Measurements from ENCODE around the gene CDK17.

CDK17 gene

GRCh38 chr12:96236221-96236822 lies 163.9 kb downstream of the CDK17 start:
- H3K4me3 Mint-ChIP-seq, result peak overlapping the region; percentile 54
- peaks cover 58% of the 10 kb centered on the region for H3K4me1 Mint-ChIP-seq (ENCODE audit: low read depth)
- H3K27me3 Mint-ChIP-seq, result no peaks in the 10 kb centered on the region
- H3K9me3 Mint-ChIP-seq (ENCODE audit: low read depth), result no peaks in the 10 kb centered on the region
- peaks cover 13% of the 10 kb centered on the region for H3K36me3 Mint-ChIP-seq
- H3K27ac Mint-ChIP-seq, result peak overlapping the region; percentile 6

GRCh38 chr12:96235484-96235826 lies 164.8 kb downstream of the CDK17 start:
- peaks cover 13% of the 10 kb centered on the region for H3K36me3 Mint-ChIP-seq
- H3K4me1 Mint-ChIP-seq (ENCODE audit: low read depth), result peaks cover 51% of the 10 kb centered on the region
- no peaks in the 10 kb centered on the region for H3K9me3 Mint-ChIP-seq (ENCODE audit: low read depth)
- no peaks in the 10 kb centered on the region for H3K27me3 Mint-ChIP-seq
- no peak overlapping the region for H3K4me3 Mint-ChIP-seq
- peak overlapping the region; percentile 42 for H3K27ac Mint-ChIP-seq

- Mint-ChIP-seq H3K36me3 (peaks cover 13% of the 10 kb centered on the region), H3K4me3 (no peak overlapping the region), H3K27me3 (no peaks in the 10 kb centered on the region), H3K4me1 (ENCODE audit: low read depth) (peaks cover 46% of the 10 kb centered on the region), H3K27ac (peak overlapping the region; percentile 42), H3K9me3 (ENCODE audit: low read depth) (no peaks in the 10 kb centered on the region)
These were observed 165.4 kb downstream of the CDK17 start for GRCh38 chr12:96234591-96235483.

- peaks cover 10% of the 10 kb centered on the region for H3K36me3 Mint-ChIP-seq
- H3K27ac Mint-ChIP-seq, result no peak overlapping the region
- no peaks in the 10 kb centered on the region for H3K9me3 Mint-ChIP-seq (ENCODE audit: low read depth)
- peaks cover 45% of the 10 kb centered on the region for H3K4me1 Mint-ChIP-seq (ENCODE audit: low read depth)
- no peaks in the 10 kb centered on the region for H3K27me3 Mint-ChIP-seq
- H3K4me3 Mint-ChIP-seq, result no peak overlapping the region
These were observed 166.2 kb downstream of the CDK17 start for GRCh38 chr12:96233939-96234461.

GRCh38 chr12:96233168-96233567 lies 167.1 kb downstream of the CDK17 start:
- Mint-ChIP-seq H3K9me3 (ENCODE audit: low read depth) (no peaks in the 10 kb centered on the region), H3K27me3 (no peaks in the 10 kb centered on the region), H3K36me3 (peaks cover 10% of the 10 kb centered on the region), H3K27ac (no peak overlapping the region), H3K4me3 (no peak overlapping the region), H3K4me1 (ENCODE audit: low read depth) (peaks cover 42% of the 10 kb centered on the region)

GRCh38 chr12:96230646-96231045 lies 169.6 kb downstream of the CDK17 start:
- H3K36me3 Mint-ChIP-seq, result peaks cover 13% of the 10 kb centered on the region
- no peaks in the 10 kb centered on the region for H3K27me3 Mint-ChIP-seq
- no peak overlapping the region for H3K27ac Mint-ChIP-seq
- H3K4me1 Mint-ChIP-seq (ENCODE audit: low read depth), result peaks cover 25% of the 10 kb centered on the region
- no peaks in the 10 kb centered on the region for H3K9me3 Mint-ChIP-seq (ENCODE audit: low read depth)
- no peak overlapping the region for H3K4me3 Mint-ChIP-seq

- H3K27me3 Mint-ChIP-seq, result no peaks in the 10 kb centered on the region
- H3K4me3 Mint-ChIP-seq, result no peak overlapping the region
- H3K27ac Mint-ChIP-seq, result no peak overlapping the region
- H3K9me3 Mint-ChIP-seq (ENCODE audit: low read depth), result no peaks in the 10 kb centered on the region
- H3K36me3 Mint-ChIP-seq, result peaks cover 14% of the 10 kb centered on the region
- peaks cover 15% of the 10 kb centered on the region for H3K4me1 Mint-ChIP-seq (ENCODE audit: low read depth)
These were observed 171.5 kb downstream of the CDK17 start for GRCh38 chr12:96228566-96229248.

Measured in activated naive CD8-positive, alpha-beta T cell (primary cell).